NCI-H146 treated with DMSO at 0.1 percent for 48 hours (cell line): ENCODE measurements around the gene NKAIN4.

ENCODE experiments used
- DNase-seq: peaks from one replicate; lab custom pipeline; 2025; ENCODE audit not compliant: unreplicated experiment; lab: John Stamatoyannopoulos, UW

NKAIN4 gene

GRCh38 chr20:63196768-63197470 lies 57.3 kb downstream of the NKAIN4 start:
- DNase-seq: no peak

GRCh38 chr20:63194797-63195173 lies 59.5 kb downstream of the NKAIN4 start:
- DNase-seq: no peak

GRCh38 chr20:63194007-63194796 lies 60.1 kb downstream of the NKAIN4 start:
- no peak for DNase-seq

GRCh38 chr20:63192721-63193120 lies 61.5 kb downstream of the NKAIN4 start:
- DNase-seq: no peak

- no peak for DNase-seq
Measured at GRCh38 chr20:63191400-63191799, 62.9 kb downstream of the NKAIN4 start.

GRCh38 chr20:63190828-63191227 lies 63.4 kb downstream of the NKAIN4 start:
- no peak for DNase-seq
